Mesodermal cell (in vitro differentiated cells): ENCODE results near the gene STX16. TPM values are rescaled to one million over a fixed set of nuclear protein-coding genes. Genes with fewer than 3 reads are reported as not detected.

Source experiments
- H3K27ac ChIP-seq: 2 replicates; pipeline ENCODE4 v1.7.0; 2013; ENCODE audit warnings: mild to moderate bottlenecking, low read depth, low read length, moderate library complexity; ENCODE audit not compliant: severe bottlenecking
- H3K36me3 ChIP-seq: 2 replicates; pipeline ENCODE4 v1.7.1; 2013; ENCODE audit warnings: mild to moderate bottlenecking, low read length, moderate library complexity; ENCODE audit not compliant: control insufficient read depth, insufficient read depth
- H3K4me1 ChIP-seq: one replicate; pipeline ENCODE4 v1.7.1; 2013; ENCODE audit warnings: mild to moderate bottlenecking, low read length; ENCODE audit not compliant: insufficient read depth, control insufficient read depth, poor library complexity, severe bottlenecking
- H3K4me3 ChIP-seq: 2 replicates; pipeline ENCODE4 v1.7.0; 2013; ENCODE audit warnings: low read length, control low read depth, mild to moderate bottlenecking; ENCODE audit not compliant: insufficient read depth, poor library complexity, severe bottlenecking; ENCODE audit errors: extremely low read depth
- H3K9me3 ChIP-seq: 2 replicates; pipeline ENCODE4 v1.7.1; 2013; ENCODE audit warnings: mild to moderate bottlenecking, low read length, moderate library complexity; ENCODE audit not compliant: control insufficient read depth
- WGBS, 2 experiments: methylation state at CpG; one replicate each; pipeline ENCODE4 v1.1.5; 2013; ENCODE audit warnings: missing lambda C conversion rate in 2 of 2; ENCODE audit not compliant: insufficient coverage in 2 of 2; 5-methylcytosine and 5-hydroxymethylcytosine counted together
- polyA plus RNA-seq, 2 experiments: library from polyadenylated mRNA; stranded (reverse); fragments of 50-300 nt; gene quantifications; one replicate each; pipeline ENCODE4 v1.2.3, GENCODE V29; 2013

Gene STX16, protein sequence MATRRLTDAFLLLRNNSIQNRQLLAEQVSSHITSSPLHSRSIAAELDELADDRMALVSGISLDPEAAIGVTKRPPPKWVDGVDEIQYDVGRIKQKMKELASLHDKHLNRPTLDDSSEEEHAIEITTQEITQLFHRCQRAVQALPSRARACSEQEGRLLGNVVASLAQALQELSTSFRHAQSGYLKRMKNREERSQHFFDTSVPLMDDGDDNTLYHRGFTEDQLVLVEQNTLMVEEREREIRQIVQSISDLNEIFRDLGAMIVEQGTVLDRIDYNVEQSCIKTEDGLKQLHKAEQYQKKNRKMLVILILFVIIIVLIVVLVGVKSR
- polyA plus RNA-seq (2013, experiment 1 of 2) = 56.1 TPM
- 56.7 TPM for polyA plus RNA-seq (2013, experiment 2 of 2)

DNA sequence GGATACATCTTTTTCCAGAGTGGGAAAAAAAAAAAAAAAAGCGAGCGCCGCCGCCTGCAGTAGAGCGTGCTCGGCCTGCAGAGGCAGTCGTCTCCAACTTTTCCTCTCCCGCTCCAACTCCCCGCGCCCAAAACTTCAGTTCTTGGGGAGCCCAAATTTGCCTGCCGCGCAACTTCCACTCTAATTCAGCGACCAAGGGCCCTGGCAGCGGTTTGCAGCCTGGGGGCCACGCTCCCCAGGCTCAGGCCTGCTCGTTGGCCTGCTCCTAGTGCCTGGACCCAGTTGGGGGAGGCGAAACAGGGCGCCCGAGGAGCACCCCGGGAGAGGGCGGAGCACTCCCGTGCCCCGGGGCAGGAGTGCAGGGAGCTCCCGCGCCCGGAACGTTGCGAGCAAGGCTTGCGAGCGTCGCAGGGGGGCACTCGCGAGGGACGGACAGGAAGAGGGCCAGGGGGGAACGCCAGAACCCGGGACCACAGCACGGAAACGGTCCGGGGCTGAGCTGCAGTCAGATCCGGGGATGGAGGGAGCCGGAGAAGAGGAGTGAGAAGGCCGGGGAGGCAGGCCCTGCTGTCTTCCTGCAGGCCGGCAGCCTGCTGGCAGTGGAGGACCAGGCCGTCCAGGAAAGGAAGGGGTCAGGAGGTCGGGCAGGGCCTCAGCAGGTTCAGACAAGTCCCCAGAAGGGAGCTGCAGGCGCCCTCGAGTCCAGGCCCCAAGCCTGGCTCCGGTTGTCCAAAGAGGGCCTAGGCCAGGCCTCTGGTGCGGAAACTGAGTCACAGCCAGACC is at the start of gene STX16:
Gene STX16, plus strand, starts transcription at position 508 of the 783 bp plus-strand sequence. CDS start 724 bp downstream, outside the sequence.
- H3K9me3 ChIP-seq = no peaks in the 10 kb centered on the region
- WGBS, 2 experiments = 8 to 9% methylated on average over 39 to 42 of the region's 49 CpGs

DNA sequence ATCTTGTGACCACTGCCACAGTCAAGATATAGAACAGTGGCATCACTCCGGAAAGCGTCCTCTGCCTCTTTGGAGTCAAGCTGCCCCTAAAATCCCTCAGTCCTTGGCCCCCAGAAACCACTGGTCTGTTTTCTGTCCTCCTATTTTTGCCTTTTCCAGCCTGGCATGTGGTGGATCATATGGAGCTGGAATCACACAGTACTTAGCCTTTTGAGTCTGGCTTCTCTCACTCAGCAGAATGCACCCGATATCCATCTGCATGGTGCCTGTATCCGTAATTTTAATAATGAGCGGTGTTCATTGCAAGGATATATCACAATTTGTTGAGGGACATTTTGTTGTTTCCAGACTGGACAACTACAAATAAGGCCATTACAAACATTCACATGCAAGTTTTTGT is 49.0 kb upstream of the STX16 start:
- no peaks in the 10 kb centered on the region for H3K4me1 ChIP-seq

More for the DNA sequence above, at the start of gene STX16:
- Histone ChIP-seq H3K4me1 (peaks cover 13% of the 10 kb centered on the region), H3K36me3 (peaks cover 7% of the 10 kb centered on the region), H3K27ac (peak within 1 kb of the TSS; percentile 85), H3K4me3 (peak within 1 kb of the TSS; percentile 83)

DNA sequence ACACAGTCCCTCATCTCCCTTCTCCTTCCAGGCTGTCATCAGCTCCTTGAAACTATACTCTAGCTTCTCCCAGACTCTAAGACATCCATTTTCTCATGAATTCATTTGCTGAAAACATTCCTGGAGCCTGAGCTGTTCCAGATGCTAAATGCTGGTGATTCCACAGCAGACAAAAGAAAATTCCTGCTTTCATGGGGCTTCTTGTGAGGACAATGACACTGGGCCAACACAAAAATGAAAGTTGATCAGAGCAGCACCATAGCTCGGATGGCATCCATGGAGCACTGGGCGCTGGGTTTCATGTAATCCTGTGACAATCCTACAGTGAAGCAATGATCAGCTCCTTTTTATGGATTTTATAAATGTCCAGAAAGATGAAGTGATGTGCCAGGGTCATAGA is 47.4 kb upstream of the STX16 start:
- H3K4me1 ChIP-seq = no peaks in the 10 kb centered on the region
- H3K27ac ChIP-seq = no peak overlapping the region
- H3K36me3 ChIP-seq = no peaks in the 10 kb centered on the region
- no peak overlapping the region for H3K4me3 ChIP-seq
- no peaks in the 10 kb centered on the region for H3K9me3 ChIP-seq
- 90% methylated on average over 2 of the region's 2 CpGs for WGBS, 2 experiments

More for the DNA sequence above, 49.0 kb upstream of the STX16 start:
- Histone ChIP-seq H3K36me3 (no peaks in the 10 kb centered on the region), H3K9me3 (no peaks in the 10 kb centered on the region), H3K4me3 (no peak overlapping the region), H3K27ac (no peak overlapping the region)
- 90 to 96% methylated on average over 3 of the region's 5 CpGs for whole genome bisulfite sequencing, 2 experiments

DNA sequence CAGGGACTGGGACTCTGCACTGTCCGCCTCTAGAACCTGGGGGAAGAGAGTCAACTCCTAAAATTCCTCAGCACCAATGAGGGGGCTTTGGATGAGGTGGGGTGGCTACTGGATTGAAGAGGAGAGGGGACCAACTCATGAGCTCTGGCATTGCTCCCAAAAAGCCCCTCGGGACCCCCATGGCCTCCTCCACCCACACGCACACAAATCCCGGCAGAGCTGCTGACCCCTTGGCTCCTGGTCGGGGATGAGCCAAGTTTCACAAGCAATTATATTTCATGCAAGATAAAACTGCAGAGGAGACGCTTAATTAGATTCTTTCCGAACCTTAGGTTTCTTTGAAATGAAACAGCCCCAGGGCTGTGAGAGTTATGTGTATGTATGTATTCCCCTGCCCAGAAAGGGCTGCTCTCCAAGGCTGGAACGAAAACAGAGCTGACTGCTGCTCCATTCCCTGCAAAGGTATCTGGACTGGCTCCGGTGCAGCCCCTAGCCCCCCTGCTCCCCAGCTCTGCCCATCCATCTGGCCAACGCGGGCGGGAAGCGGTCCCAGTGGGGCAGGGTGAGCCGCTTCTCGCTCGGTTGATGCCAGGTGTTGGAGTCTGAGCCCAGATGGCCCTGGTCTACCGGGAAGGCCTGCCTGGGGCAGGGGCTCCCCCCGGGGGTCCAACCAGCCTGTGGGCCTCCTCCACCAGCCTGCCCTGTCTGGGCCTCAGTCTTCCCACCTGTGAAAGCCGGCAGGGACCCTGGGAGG is 46.8 kb upstream of the STX16 start:
- H3K9me3 ChIP-seq = no peaks in the 10 kb centered on the region
- no peaks in the 10 kb centered on the region for H3K4me1 ChIP-seq
- WGBS, 2 experiments = 91 to 94% methylated on average over 13 to 14 of the region's 19 CpGs
- H3K4me3 ChIP-seq = no peak overlapping the region
- no peak overlapping the region for H3K27ac ChIP-seq
- H3K36me3 ChIP-seq = no peaks in the 10 kb centered on the region

DNA sequence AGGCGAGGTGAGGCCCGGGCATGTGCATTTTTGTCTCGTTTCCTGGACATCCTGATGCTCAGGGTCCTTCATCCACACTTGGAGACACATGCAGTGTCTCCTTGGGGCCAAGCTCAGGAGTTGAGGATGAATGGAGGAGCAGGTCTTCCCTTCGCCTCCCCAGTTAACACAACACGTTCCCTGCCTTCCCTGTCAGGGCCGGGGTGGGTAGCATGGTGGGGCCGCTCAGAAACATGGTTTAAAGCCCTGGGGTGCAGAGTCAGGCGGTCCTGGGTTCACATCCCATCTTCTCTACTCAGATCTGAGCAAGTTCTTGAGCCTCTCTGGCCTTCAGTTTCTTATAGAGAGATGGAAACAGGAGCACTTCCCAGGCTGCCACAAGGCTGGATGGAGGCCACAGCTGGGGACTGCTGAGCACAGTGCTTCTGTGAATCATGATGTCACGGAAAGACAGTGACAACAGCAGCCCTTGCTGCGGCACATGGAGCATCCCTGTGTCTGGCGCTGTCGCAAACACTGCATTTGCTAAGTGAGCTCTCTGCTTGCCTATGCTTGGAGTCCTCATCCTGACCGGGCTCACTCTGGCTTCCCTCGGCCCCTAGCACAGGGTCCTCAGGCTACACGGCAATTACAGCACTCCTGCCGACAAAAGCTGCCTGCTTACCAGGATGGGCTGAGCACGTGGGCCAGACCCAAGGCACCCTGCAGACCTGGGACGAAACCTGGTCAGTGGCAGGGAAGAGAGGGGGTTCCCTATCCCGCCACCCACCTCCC is 45.6 kb upstream of the STX16 start:
- Histone ChIP-seq H3K36me3 (no peaks in the 10 kb centered on the region), H3K4me1 (no peaks in the 10 kb centered on the region), H3K27ac (no peak overlapping the region), H3K9me3 (no peaks in the 10 kb centered on the region), H3K4me3 (no peak overlapping the region)
- 89 to 90% methylated on average over 13 to 14 of the region's 19 CpGs for WGBS, 2 experiments

DNA sequence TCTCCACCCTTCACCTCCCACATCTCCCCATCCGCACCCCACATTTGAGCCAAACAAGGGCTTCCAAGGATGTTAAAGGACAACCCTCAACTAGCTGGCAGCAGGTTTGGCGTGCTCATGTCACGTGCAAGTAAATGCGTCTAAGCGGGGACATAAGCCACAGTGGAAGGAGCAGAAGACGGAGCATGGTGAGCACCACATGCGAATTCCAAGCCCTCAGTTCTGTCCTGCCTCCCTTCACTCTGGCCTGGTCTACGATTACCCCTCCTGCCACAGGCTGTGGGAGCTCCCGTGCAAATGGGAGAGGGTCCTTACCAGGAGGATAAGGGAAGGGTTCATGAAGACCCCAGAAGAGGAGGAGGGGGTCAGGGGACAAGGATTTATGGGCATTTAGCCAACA is 44.9 kb upstream of the STX16 start:
- 86 to 99% methylated on average over 4 to 8 of the region's 9 CpGs for WGBS, 2 experiments
- Histone ChIP-seq H3K4me3 (no peak overlapping the region), H3K9me3 (no peaks in the 10 kb centered on the region), H3K4me1 (no peaks in the 10 kb centered on the region), H3K27ac (no peak overlapping the region), H3K36me3 (no peaks in the 10 kb centered on the region)

DNA sequence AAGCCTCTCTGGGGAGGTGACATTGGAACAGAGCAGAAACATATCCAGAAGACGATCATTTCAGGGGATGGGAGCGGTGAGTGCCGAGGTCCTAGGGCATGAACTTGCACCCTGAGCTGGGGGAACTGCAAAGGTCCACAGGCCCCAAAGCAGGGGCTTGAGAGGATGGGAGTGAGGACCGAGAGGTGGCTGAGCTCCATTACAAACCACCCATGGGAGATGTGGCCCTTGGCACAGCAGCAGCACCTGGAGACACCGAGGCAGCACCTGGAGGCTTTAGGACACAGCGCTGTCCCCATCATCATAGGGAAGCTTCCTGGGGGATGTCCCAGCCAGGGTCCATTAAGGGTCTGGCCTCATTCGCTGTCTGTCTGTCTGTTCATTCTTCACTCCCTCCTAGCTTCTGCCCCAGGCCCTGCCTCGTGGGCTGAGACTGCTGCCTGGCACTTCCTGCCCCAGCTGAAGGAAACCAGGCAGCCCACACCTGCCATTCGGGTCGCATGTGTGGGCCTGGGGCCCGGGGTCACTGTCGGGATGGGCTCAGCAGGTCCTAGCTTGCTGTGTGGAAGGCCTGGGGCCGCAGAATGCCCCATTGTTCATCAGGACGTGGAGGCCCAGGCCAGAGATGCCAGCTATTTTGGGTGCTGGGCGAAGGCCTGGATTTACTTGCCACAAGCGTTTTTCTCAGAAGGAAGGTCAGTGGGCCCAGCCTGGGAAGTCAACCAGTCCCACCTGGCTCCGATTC is 42.8 kb upstream of the STX16 start:
- 89 to 90% methylated on average over 15 to 17 of the region's 17 CpGs for WGBS, 2 experiments
- H3K4me1 ChIP-seq = no peaks in the 10 kb centered on the region
- H3K9me3 ChIP-seq = no peaks in the 10 kb centered on the region
- no peak overlapping the region for H3K27ac ChIP-seq
- no peaks in the 10 kb centered on the region for H3K36me3 ChIP-seq
- no peak overlapping the region for H3K4me3 ChIP-seq

DNA sequence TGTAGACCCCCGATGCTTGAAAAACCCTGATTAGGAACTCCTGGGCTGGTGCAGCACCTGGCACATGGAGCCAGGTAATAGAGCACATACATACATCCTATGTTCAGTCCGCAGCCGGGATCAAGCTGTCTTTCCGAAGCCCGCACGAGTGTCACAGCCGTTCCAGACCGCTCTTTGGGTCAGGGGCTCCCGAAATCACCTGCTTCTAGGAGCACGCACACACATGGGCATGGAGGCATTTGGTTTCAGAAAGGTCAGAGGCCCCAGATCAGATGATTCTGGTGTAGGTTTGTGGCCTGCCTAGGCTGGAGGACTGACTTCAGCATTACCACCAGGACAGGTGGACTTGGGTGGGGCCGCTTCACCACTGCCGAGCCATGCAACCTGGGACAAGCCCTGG is 42.1 kb upstream of the STX16 start:
- H3K27ac ChIP-seq = no peak overlapping the region
- H3K36me3 ChIP-seq = no peaks in the 10 kb centered on the region
- H3K4me1 ChIP-seq = no peaks in the 10 kb centered on the region
- 95 to 96% methylated on average over 8 to 9 of the region's 12 CpGs for WGBS, 2 experiments
- H3K4me3 ChIP-seq = no peak overlapping the region
- no peaks in the 10 kb centered on the region for H3K9me3 ChIP-seq

DNA sequence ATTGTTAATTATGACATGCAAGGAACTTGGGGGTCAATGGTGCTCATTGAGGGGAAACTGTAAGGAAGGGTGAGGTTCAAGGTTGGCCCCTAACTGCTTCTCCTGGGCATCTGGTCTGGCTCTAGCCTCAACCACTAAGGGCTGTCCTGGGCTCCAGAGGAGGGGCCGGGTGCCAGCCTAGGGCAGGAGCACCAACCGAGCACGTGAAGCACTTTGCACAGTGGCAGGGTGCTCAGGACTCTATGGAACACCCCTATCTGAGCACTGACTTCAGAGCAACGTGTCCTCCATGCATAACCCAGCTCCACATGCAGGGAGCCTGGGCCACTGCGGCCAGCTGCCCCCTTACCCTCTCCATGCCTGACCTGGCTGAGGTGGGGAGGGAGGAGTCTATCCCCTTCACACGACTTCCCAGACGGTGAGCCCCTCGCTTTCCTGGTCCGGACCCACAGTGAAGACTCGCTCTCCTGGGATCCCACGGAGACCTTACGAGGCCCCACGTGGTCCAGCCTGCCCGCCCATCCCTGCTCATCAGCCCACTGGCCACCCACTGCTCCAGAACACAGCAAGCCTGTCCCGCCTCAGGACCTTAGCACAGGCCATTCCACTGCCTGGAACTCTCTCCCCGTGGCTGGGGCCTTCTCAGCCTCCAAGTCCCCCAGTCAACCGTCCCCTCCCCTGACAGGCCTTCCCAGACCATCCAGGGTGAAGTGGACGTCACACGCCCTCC is 40.8 kb upstream of the STX16 start:
- 91 to 93% methylated on average over 13 to 19 of the region's 19 CpGs for WGBS, 2 experiments
- H3K27ac ChIP-seq = no peak overlapping the region
- no peaks in the 10 kb centered on the region for H3K4me1 ChIP-seq
- H3K4me3 ChIP-seq = no peak overlapping the region
- no peaks in the 10 kb centered on the region for H3K9me3 ChIP-seq
- no peaks in the 10 kb centered on the region for H3K36me3 ChIP-seq
